Left kidney (tissue), 2 donors: ENCODE data around the gene PLCB3. TPM values are rescaled to one million over a fixed set of nuclear protein-coding genes. Genes with fewer than 3 reads are reported as not detected.
A peak's percentile ranks its signal among the peaks of the same experiment; 100 is the strongest.

ENCODE experiments used
- DNase-seq: peaks from one replicate; pipeline ENCODE4 v3.0.0-alpha.2; 2013
- polyA plus RNA-seq: library from polyadenylated mRNA; unstranded; fragments of 120-200 nt; gene quantifications from one replicate; pipeline ENCODE4 v1.2.1, GENCODE V29; 2013; ENCODE audit not compliant: insufficient read length

Gene PLCB3
- polyA plus RNA-seq, 1 donor: 13.5 TPM

GRCh38 chr11:64265176-64266160 lies 14.1 kb downstream of the PLCB3 start:
- DNase-seq: no peak

GRCh38 chr11:64266339-64266738 lies 15.0 kb downstream of the PLCB3 start:
- DNase-seq: no peak

GRCh38 chr11:64267207-64267945 lies 16.0 kb downstream of the PLCB3 start:
- no peak for DNase-seq

- DNase-seq: no peak
These were observed 16.9 kb downstream of the PLCB3 start for GRCh38 chr11:64268025-64268892.

- DNase-seq: no peak
These were observed 17.7 kb downstream of the PLCB3 start for GRCh38 chr11:64268893-64269539.

GRCh38 chr11:64269540-64270220 lies 18.4 kb downstream of the PLCB3 start:
- DNase-seq: peak; percentile 98

- no peak for DNase-seq
These were observed 23.9 kb downstream of the PLCB3 start for GRCh38 chr11:64275031-64275800.

- DNase-seq: no peak
These were observed 24.5 kb downstream of the PLCB3 start for GRCh38 chr11:64275841-64276240.

- no peak for DNase-seq
These were observed 25.5 kb downstream of the PLCB3 start for GRCh38 chr11:64276653-64277431.

- DNase-seq: no peak
These were observed 27.4 kb downstream of the PLCB3 start for GRCh38 chr11:64278576-64279190.

- no peak for DNase-seq
These were observed 30.8 kb downstream of the PLCB3 start for GRCh38 chr11:64281957-64282770.

GRCh38 chr11:64283092-64283491 lies 31.8 kb downstream of the PLCB3 start:
- no peak for DNase-seq

- peak; percentile 93 for DNase-seq
These were observed 33.0 kb downstream of the PLCB3 start, which contains the start of gene BAD for GRCh38 chr11:64284048-64284961. BAD (minus strand) TSS chr11:64284665; CDS start chr11:64284368, 297 bp downstream.

- DNase-seq: peak; percentile 73
These were observed 33.9 kb downstream of the PLCB3 start, which contains the start of gene GPR137 for GRCh38 chr11:64284962-64285884. GPR137 (plus strand) TSS chr11:64285848; CDS start chr11:64286525, 677 bp downstream.
